NCI-H69 (cell line): Measurements from ENCODE around the gene TMEM33.
A peak's percentile ranks its signal among the peaks of the same experiment; 100 is the strongest.
"Not testable (repeated sequence)": the region's sequence is repeated elsewhere in the genome, so short reads cannot be mapped to it uniquely, and the experiment has no call there.

Experiments
- DNase-seq: peaks from one replicate; lab custom pipeline; 2025; lab: John Stamatoyannopoulos, UW

Gene TMEM33, protein sequence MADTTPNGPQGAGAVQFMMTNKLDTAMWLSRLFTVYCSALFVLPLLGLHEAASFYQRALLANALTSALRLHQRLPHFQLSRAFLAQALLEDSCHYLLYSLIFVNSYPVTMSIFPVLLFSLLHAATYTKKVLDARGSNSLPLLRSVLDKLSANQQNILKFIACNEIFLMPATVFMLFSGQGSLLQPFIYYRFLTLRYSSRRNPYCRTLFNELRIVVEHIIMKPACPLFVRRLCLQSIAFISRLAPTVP

DNA sequence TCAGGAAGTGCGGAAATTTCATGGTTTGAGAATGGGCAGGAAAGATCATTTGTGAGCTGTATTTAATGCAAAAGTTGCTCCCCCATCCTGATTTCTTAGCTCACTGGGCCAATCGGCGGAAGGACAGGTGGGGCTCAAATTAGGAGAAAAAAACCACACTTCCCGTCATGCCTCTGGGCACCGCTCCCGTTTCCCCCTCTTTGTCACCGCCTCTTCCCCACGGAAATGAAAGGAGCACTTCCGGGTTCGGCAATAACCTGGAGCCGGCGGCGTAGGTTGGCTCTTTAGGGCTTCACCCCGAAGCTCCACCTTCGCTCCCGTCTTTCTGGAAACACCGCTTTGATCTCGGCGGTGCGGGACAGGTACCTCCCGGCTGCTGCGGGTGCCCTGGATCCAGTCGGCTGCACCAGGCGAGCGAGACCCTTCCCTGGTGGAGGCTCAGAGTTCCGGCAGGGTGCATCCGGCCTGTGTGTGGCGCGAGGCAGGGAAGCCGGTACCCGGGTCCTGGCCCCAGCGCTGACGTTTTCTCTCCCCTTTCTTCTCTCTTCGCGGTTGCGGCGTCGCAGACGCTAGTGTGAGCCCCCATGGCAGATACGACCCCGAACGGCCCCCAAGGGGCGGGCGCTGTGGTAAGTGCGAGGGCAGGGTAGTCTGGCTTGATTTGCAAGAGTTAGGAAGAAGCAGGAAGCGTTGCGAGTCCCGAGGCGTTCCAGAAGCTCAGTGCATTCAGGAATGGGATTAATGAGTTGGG lies at the start of gene TMEM33:
Gene TMEM33, plus strand, starts transcription at position 529 of the 751 bp plus-strand sequence. Its CDS starts 56 bp downstream, at position 585.
- DNase-seq = peak; percentile 89

DNA sequence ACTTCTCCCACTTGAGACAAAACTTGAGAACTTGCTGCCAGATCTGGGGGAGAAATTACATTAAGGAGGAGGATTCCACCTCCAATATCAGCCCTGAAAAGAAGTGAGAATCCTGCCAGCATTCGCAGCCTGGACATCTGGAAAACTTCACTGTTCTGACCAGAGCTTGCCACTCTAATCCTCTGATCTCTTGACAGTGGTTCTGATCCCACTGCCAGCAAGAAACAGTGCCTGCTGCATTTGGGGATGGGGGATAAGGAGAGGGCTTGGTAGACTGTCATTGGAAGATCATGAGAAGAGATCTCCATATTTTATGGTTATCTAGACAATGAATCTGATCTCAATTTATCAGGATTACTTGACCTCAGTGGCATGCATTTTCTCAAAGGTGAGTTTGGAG lies 49.8 kb upstream of the TMEM33 start:
- no peak for DNase-seq

DNA sequence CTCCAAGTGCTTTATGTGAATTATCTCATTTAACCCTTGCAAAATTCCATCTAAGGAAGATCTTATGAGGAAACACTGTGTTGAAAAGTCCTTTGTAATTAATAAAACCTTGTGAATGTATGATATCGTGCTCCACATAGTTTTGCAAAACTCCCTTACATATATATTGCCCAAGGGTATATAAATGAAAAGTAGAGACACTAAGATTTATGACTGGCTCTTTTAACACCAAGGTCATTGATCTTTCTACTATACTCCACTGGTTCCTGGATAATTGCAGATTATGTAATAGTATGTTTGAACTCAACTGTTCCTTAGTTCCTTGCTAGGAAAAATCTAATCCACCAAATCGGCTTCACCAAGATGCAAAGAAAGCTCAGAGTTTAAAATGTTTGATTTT lies 48.0 kb upstream of the TMEM33 start:
- no peak for DNase-seq

DNA sequence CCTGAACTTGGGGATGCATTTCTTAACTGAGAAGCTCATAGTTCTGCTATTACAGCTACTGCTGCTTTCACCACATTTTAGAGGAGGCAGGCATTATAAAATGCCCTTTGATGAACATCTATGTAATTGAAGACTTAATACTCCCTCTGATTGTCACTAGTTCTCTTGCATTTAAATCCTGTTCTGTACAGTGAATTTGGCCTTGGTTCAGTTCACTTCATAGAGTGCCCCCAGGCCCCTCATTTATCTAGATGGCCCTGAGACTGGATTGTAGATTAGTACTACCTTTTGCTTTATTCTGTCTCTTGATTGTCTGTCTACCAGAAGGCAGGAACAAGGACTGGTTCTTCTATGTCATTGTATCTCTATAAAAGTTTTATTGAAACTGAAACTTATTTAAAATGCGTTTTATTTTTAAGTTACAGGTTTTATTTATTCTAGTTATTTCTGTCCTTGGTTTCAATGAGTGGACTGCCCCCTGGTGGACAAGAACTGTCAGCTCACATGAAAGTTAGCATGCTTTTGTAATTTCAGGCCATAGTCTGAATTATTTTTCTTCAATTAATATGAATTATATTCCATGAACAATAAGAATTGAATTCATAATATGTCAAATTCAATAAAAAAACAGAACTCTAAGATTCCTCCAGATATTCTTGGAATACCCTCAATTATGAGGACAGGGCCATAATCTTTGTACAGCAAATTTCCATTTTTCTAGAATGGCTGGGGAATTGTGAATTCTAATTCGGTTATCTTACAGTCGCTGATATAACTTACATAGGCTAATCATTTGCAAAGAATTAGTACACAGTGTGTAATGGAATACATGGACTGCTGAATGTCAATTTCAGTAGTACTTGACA lies 47.2 kb upstream of the TMEM33 start:
- DNase-seq = peak; percentile 16

DNA sequence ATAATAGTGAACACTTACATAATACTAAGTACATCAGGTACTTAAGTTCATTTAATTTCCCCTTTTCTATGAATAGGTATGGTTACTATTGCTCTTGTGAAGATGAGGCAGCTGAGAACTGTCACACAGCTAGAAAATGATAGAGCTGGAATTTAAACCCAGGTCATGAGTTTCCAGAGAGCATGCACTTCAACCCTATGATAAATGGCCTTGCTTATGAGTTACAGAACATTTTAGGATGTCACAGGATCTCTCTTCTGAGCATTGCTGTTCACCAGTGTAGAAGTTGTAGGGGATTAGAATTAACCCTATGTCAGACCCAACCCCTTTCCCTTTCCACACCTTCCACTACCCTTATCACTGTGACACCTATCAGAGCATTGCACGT lies 46.5 kb upstream of the TMEM33 start:
- no peak for DNase-seq

DNA sequence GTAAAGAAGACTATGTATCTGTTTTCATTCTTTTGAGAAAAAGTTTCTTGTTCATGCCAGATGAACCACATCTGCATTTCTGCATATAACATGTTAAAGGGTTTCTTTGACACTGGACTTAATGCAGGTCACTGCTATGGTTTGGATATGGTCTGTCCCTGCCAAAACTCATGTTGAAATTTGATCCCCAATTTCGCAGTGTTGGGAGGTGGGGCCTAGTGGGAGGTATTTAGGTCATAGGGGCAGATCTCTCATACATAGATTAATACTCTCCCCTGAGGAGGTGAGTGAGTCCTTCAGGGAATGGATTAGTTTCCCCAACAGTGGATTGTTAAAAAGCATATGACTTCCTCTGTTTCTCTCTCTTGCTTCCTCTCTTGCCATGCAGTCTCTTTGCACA lies 45.9 kb upstream of the TMEM33 start:
- DNase-seq = no peak

DNA sequence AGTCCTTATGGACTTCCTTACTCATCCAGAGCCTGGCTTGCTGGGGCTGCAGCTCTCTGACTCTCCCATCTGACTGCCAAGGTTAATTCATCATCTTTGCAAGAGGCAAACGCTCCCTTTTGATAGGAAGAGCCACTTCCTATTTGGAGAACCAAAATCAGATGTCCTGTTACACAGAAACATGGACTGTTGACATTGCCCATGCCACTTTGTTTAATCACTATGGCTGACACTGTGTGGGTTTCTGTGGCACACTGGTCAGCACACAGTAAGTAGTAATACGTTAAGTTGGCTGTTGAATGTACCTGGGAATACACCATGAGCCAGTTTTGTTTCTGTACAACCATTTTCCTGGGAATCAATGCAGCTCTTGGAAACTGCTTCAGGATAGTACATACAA lies 45.1 kb upstream of the TMEM33 start:
- DNase-seq = no peak

DNA sequence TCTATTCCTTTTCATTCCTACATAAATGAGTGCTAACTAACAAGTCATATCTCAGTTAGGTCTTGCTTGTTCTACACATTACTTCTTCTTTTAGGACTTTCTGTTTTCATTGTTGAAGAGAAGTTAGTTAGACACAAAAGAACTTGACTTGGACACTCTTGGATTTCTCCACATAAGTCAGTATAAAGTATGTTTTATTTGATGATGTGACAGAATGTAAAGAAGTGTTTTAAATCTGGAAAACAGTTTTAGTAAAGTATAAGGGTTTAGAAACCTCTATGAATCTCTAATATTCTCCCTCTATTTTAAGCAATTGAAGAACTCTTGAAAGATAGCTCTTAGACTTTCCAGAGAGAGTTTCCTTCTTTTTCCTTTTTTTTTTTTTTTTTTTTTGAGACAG lies 38.6 kb upstream of the TMEM33 start:
- no peak for DNase-seq

DNA sequence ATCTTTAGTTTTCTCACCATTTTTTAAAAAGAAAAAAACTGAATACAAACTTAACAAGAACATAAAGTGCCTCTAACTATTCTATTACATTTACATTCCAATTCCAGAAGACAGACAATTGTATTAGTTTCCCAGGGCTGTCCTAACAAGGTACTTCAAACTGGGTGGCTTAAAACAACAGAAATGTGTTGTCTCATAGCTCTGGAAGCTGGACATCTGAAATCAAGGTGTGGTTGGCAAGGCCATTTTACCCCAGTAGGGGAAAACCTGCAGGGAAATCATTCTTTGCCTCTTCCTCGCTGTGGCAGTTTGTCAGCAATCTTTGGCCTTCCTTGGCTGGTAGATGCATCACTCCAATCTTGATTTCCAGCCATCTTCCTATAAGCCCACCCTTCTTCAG lies 37.5 kb upstream of the TMEM33 start:
- DNase-seq = no peak

DNA sequence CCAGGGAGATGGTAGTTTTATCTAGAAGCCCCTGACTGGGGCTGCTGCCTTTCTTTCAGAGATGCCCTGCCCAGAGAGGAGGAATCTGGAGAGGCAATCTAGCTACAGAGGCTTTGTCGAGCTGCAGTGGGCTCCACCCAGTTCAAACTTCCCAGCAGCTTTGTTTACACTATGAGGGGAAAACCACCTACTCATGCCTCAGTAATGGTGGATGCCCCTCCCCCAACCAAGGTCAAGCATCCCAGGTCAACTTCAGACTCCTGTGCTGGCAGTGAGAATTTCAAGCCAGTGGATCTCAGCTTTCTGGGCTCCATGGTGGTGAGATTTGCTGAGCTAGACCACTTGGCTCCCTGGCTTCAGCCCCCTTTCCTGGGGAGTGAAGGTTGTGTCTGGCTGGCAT lies 26.1 kb upstream of the TMEM33 start:
- not testable (repeated sequence) for DNase-seq

DNA sequence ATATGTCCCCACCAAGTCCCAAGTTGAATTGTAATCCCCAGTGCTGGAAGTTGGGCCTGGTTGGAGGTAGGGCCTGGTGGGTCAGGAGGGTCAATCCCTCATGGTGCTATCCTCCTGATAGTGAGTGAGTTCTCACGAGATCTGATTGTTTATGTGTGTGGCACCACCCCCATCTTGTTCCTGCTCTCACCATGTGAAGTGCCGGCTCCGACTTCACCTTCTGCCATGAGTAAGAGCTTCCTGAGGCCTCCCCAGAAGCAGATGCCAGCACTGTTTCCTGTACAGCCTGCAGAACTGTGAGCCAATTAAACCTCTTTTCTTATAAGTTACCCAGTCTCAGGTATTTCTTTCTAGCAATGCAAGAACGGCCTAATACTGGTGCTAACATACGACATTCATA lies 22.7 kb upstream of the TMEM33 start:
- DNase-seq = no peak

DNA sequence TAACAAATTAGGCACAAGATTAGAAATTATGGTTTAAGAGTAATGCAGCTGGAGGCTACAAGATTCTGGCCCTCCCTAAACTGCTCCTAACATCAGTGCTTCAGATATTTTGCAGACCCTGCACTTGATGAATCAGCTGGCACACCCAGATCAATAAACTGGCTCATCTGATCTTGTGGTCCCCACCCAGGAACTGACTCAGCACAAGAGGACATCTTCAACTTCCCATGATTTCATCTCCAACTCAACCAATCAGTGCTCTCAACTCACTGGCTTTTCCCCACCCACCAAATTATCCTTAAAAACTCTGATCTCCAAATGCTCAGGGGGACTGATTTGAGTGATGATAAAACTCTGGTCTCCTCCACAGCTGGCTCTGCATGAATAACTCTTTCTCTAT lies 21.7 kb upstream of the TMEM33 start:
- no peak for DNase-seq

DNA sequence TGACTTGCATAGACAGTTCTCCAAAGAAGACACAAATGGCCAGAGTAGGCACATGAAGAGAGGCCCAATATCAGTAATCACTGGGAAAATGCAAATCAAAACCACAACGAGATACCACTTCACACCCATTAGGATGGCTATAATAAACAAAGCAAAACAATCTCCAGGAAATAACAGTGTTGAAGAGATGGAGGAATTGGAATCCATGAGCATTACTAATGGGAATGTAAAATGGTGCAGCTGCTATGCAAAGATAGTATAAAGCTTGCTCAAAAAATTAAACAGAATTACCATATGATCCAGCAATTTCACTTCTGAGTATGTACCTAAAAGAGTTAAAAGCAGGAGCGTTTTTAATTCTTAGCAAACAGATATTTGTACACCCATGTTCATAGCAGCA lies 17.0 kb upstream of the TMEM33 start:
- no peak for DNase-seq

DNA sequence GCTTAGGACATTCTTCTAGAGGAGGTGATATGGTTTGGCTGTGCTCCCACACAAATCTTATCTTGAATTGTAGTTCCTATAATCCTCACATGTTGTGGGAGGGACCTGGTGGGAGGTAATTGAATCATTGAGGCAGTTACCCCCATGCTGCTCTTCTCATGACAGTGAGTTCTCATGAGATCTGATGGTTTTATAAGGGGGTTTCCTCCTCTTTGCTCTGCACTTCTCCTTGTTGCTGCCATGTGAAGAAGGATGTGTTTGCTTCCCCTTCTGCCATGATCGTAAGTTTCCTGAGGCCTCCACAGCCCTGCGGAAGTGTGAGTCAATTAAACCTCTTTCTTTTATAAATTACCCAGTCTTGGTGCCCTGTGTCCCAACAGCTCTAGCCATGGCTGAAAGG lies 14.8 kb upstream of the TMEM33 start:
- not testable (repeated sequence) for DNase-seq

DNA sequence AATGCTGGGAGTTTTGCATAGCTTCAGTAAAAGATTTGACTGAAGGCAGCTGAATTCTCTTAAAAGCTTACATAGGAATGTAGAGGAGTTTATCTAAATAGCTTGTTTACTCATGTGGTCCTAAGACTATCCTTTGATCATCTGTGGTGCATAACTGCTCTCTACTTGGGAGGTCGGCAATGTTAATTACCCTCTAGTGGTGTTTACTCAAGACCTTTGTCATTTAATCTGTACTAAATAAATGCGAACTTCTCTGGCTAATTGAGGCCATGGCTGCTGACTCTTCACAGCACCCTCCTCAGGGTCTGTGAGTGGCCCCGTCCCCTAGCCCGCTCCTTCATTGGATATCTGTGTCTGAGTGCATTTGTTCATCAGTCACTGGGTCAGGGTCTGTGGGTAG lies 13.8 kb upstream of the TMEM33 start:
- no peak for DNase-seq

DNA sequence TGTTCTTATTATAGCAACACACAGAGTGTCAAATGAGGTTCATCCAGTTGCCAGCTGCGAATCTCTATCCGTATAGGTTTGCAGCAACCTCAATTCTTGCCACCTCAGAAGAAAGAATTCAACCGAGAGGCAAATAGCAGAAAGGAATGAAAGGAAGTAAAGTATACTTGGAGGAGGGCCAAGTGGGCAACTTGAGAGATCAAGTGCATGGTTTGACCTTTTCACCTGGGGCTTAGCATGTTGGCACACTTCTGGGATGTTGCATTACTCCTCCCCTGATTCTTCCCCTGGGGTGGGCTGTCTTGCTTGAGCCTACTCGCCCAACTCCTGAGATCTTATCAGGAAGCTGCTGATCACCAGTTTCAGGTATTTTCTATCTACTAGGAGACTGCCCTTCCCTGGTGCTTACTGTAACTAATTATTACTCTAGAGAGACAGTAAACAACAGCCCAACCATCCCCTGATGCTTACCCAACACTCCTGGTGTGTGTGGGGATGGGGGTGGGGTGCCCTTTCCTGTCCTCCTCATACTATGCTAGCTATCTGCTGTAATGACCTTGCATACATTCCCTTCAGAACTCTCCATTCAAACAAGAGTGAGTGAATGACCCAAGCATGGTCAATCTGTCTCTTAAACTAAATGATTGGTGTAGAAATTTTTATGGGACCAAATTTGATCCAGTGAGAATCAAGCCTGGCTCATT lies 7.3 kb upstream of the TMEM33 start:
- DNase-seq = no peak

DNA sequence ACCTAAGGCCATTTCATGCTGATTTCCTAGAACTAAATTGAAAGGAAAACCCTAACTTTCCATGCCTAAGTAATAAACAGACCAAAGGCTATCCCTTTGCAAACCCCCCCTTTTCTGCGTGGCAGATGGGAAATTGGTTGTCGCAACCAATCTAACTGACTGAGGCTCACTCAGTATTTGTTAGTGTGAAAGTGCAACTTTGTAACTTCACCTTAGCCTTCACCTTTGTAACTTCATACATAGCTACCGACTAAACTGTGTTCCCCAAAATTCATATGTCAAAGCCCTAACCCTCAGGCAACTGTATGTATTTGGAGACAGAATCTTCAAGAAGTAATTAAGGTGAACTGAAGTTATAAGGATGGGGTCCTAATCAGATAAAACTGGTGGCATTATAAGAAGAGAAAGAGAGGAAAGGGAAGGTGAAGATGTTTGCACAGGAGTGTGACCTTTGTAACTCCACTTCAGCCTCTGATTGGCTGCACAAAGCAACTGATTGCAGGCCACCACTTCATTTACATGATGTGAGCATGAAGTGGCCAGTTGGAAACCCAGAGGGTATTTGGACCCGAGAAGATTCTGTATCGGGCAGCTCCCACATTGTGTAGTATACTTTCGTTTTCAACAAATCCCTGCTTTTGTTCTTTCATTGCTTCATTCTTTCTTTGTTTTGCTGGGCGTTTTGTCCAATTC lies 4.9 kb upstream of the TMEM33 start:
- DNase-seq = no peak

DNA sequence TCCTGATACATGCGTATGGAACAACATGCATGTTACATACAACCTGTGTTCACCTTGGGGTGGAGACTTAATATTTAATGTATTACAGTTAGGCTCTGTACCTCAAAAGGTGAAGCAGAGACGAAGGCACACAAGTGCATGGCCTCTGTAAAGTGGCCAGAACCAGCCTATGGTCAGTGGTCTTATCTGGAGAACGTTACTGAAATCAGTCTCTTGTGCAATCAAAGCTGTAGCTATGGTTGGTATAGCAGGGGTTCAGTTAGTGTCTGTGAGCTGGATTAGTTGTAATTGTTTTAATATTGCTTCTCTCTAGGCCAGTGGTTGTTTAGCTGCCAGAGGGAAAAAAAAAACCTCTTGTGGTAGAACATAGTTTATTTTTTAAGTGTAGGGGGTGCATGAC lies 2.2 kb upstream of the TMEM33 start:
- DNase-seq = no peak

DNA sequence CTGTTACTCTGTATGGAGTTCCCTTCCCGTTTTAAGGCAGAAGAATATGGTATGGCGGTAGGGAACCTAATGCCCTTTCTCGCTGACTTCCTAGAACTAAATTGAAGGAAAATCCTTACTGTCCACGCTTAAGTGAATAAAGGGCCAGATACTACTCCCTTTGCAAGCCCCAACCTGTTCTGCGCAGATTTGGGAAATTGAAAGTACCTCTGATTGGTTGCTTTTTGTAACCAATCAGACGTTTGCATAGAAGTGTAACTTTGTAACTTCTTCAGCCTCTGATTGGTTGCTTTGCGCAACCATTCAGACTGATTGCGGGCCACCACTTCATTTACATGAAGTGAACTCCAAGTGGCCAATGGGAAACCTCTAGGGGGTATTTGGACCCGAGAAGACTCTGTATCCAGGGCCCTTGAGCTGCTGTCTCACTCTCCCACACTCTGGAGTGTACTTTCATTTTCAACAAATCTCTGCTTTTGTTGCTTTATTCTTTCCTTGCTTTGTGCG lies 1.2 kb upstream of the TMEM33 start:
- no peak for DNase-seq

DNA sequence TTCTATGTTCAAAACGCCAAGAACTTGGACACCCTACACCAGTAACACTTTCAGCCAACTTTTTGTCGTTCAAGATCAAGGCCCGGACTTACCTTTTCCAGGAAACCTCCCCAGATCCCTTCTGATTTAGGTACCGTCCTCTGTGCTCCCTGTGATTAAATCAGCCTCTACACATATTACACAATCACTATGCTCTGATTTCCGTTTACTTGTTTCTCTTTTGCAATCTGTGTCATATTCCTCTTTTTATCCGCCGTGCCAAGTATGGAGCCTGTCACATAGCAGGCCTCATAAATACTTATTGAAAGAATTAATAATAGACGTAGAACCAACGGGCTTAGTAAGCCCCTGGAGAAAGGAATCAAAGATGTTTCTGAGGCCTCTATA lies 722 bp upstream of the TMEM33 start:
- no peak for DNase-seq

DNA sequence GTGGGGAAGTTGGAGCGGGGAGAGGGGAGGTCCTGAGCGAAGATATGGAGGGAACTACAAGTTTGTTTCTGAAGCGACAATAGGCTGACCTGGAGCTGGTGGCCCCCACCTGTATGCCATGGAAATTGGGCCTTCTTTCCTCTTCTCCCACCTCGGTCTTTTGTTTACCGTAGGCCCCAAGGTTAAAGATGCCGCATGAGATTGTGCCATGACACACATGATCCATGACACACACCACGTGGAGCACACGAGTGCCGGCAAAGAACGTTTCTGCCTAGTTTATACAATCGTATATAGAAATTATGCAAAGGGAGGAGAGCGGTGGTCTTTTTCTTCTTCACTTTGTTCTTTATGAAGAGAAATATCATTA lies 408 bp downstream of the TMEM33 start:
- no peak for DNase-seq
